ENCODE measurements around the gene POM121L2. TPM values are rescaled to one million over a fixed set of nuclear protein-coding genes. Genes with fewer than 3 reads are reported as not detected.
"Not testable (repeated sequence)": the region's sequence is repeated elsewhere in the genome, so short reads cannot be mapped to it uniquely, and the experiment has no call there.

The POM121L2 gene
- total and polyA plus RNA-seq, 7 donors: 0.08 TPM; not detected in 6

- H3K27ac ChIP-seq: no peak overlapping the region
- H3K27me3 ChIP-seq (ENCODE audit: insufficient read depth in 3 of 3, low read length in 2 of 3): peaks cover 3 to 60% (median 6%) of the 10 kb centered on the region in 3 donors
- no peak overlapping the region for H3K4me3 ChIP-seq
- H3K4me1 ChIP-seq: no peaks in the 10 kb centered on the region
- intact Hi-C loops (cut with DNase I): no loop called here
- TF ChIP-seq, protein P1, sequence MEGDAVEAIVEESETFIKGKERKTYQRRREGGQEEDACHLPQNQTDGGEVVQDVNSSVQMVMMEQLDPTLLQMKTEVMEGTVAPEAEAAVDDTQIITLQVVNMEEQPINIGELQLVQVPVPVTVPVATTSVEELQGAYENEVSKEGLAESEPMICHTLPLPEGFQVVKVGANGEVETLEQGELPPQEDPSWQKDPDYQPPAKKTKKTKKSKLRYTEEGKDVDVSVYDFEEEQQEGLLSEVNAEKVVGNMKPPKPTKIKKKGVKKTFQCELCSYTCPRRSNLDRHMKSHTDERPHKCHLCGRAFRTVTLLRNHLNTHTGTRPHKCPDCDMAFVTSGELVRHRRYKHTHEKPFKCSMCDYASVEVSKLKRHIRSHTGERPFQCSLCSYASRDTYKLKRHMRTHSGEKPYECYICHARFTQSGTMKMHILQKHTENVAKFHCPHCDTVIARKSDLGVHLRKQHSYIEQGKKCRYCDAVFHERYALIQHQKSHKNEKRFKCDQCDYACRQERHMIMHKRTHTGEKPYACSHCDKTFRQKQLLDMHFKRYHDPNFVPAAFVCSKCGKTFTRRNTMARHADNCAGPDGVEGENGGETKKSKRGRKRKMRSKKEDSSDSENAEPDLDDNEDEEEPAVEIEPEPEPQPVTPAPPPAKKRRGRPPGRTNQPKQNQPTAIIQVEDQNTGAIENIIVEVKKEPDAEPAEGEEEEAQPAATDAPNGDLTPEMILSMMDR (IDR thresholded peaks at IDR 0.05): no peak
- ATAC-seq (no peak), DNase-seq (no peak)
- H3K36me3 ChIP-seq (ENCODE audit: insufficient read depth in 1 of 2, low read depth in 1 of 2): no peaks in the 10 kb centered on the region
- WGBS, 3 donors: 71 to 73% (median 72%) methylated on average over 14 of the region's 14 CpGs
- no peaks in the 10 kb centered on the region for H3K9me3 ChIP-seq
These were observed 43.3 kb downstream of the POM121L2 start for GRCh38 chr6:27268803-27269202.

DNA sequence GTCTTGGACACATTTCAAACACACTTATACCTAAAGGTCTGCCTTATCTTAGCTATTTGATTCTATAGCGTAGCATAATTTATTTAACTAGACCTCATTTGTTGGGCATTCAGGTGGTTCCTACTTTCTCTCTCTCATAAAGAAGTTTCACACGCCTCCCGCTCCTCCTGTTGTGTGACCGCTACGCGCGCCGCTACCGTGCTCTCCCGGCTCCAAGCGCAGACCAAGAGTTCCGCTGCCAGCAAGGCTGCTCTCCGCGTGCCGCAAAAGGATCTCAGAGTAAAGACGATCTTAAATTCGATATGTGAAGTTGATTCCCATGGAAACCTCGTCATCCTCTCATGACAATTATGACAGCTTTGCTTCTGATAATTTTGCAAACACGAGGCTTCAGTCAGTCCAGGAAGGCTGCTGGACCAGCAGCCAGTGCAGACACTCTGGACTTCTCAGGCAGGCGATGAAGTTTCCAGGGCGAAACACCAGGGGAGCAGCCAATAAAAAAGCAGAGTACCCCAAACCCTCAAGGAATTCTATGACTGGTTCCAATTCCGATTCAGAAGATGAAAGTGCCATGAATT is 44.1 kb downstream of the POM121L2 start:
- DNase-seq: no peak
- TF ChIP-seq, protein P1 (IDR thresholded peaks at IDR 0.05): no peak
- Histone ChIP-seq H3K27me3 (ENCODE audit: insufficient read depth in 3 of 3, low read length in 2 of 3) (peaks cover 3 to 59% (median 6%) of the 10 kb centered on the region in 3 donors), H3K4me1 (no peaks in the 10 kb centered on the region), H3K4me3 (no peak overlapping the region), H3K36me3 (ENCODE audit: insufficient read depth in 1 of 2, low read depth in 1 of 2) (no peaks in the 10 kb centered on the region), H3K9me3 (no peaks in the 10 kb centered on the region), H3K27ac (no peak overlapping the region)
- WGBS, 3 donors: 7 to 12% (median 7%) methylated on average over 22 of the region's 22 CpGs
- no peak for ATAC-seq
- intact Hi-C loops (cut with DNase I): no loop called here

DNA sequence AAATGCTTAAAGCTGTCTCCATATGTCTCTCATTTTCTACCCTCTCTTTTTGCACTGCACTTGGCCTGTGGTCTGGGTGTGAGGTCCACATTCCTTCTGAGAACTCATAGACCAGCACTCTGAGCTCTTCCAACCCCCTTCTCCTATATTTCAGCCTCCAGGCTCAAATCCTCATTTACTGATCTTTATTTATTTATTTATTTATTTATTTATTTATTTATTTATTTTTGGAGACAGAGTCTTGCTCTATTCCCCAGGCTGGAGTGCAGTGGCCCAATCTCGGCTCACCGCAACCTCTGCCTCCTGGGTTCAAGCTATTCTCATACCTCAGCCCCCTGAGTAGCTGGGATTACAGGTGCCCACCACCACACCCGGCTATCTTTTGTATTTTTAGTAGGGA is 45.1 kb downstream of the POM121L2 start:
- H3K36me3 ChIP-seq (ENCODE audit: insufficient read depth in 1 of 2, low read depth in 1 of 2); H3K9me3 ChIP-seq; H3K27ac ChIP-seq; H3K4me3 ChIP-seq; DNase-seq; ATAC-seq; H3K4me1 ChIP-seq; intact Hi-C loops (cut with DNase I): not testable (repeated sequence)
- peaks cover 3 to 61% (median 4%) of the 10 kb centered on the region in 3 donors for H3K27me3 ChIP-seq (ENCODE audit: insufficient read depth in 3 of 3, low read length in 2 of 3)
- 85 to 95% (median 91%) methylated on average over 3 of the region's 3 CpGs for WGBS, 3 donors

- no peak for ATAC-seq
- Histone ChIP-seq H3K9me3 (no peaks in the 10 kb centered on the region), H3K27ac (no peak overlapping the region), H3K36me3 (ENCODE audit: insufficient read depth in 1 of 2, low read depth in 1 of 2) (no peaks in the 10 kb centered on the region), H3K27me3 (ENCODE audit: insufficient read depth in 3 of 3, low read length in 2 of 3) (peaks cover 3 to 82% (median 12%) of the 10 kb centered on the region in 3 donors), H3K4me3 (no peak overlapping the region), H3K4me1 (no peaks in the 10 kb centered on the region)
- no peak for DNase-seq
- 55 to 66% (median 61%) methylated on average over 8 of the region's 8 CpGs for WGBS, 3 donors
- intact Hi-C loops (cut with DNase I): loop anchor here in 1 of 2 donors (5.0 kb wide), 1 partner anchor 273 kb away; no protein-coding TSS in a partner anchor
- TF ChIP-seq, protein P1 (IDR thresholded peaks at IDR 0.05): no peak
These were observed 48.2 kb downstream of the POM121L2 start for GRCh38 chr6:27263886-27264285.

- Histone ChIP-seq H3K27me3 (ENCODE audit: insufficient read depth in 3 of 3, low read length in 2 of 3) (peaks cover 7 to 77% (median 8%) of the 10 kb centered on the region in 3 donors), H3K4me3 (no peak overlapping the region), H3K27ac (no peak overlapping the region), H3K9me3 (no peaks in the 10 kb centered on the region), H3K4me1 (no peaks in the 10 kb centered on the region), H3K36me3 (ENCODE audit: insufficient read depth in 1 of 2, low read depth in 1 of 2) (no peaks in the 10 kb centered on the region)
- 4 to 8% (median 6%) methylated on average over 27 to 30 of the region's 30 CpGs for WGBS, 3 donors
- intact Hi-C loops (cut with DNase I): loop anchor here in 1 of 2 donors (5.0 kb wide), 1 partner anchor 276 kb away; no protein-coding TSS in a partner anchor
- no peak for ATAC-seq
- TF ChIP-seq, protein P1 (IDR thresholded peaks at IDR 0.05): no peak
- no peak for DNase-seq
These were observed 51.2 kb downstream of the POM121L2 start for GRCh38 chr6:27260836-27261375.
